Measurements from ENCODE around the gene DNAJC11. TPM values are rescaled to one million over a fixed set of nuclear protein-coding genes. Genes with fewer than 3 reads are reported as not detected.
A peak's percentile ranks its signal among the peaks of the same experiment; 100 is the strongest.

The DNAJC11 gene
- total RNA-seq, 4 donors from 2014 or later = 27.1 to 41.5 (median 34.7) TPM

GRCh38 chr1:6635161-6635909, 66.3 kb downstream of the DNAJC11 start:
- no peak for DNase-seq
- Histone ChIP-seq H3K9me3 (no peaks in the 10 kb centered on the region), H3K4me3 (no peak overlapping the region), H3K27ac (no peak overlapping the region), H3K4me1 (peaks cover 0 to 23% (median 7%) of the 10 kb centered on the region in 3 donors), H3K36me3 (peaks cover 22 to 100% (median 31%) of the 10 kb centered on the region in 3 donors), H3K27me3 (no peaks in the 10 kb centered on the region)
- WGBS, 2 donors = 88 to 90% methylated on average over 6 to 19 of the region's 20 CpGs
- no peak for TF ChIP-seq CTCF (IDR thresholded peaks at IDR 0.05)
- TF ChIP-seq POLR2A (IDR thresholded peaks at IDR 0.05) = no peak
- intact Hi-C loops (cut with DNase I) = no loop called here

- TF ChIP-seq POLR2A (IDR thresholded peaks at IDR 0.05) (no peak), CTCF (IDR thresholded peaks at IDR 0.05) (peak in 5 of 6 experiments; percentile 40 to 66 (median 45))
- intact Hi-C loops (cut with DNase I) = no loop called here
- WGBS, 2 donors = 75 to 76% methylated on average over 8 to 21 of the region's 29 CpGs
- H3K4me1 ChIP-seq = peaks cover 0 to 23% (median 7%) of the 10 kb centered on the region in 3 donors
- peak overlapping the region in 2 of 4 donors; percentile 9 to 25 for H3K27ac ChIP-seq
- H3K27me3 ChIP-seq = no peaks in the 10 kb centered on the region
- H3K36me3 ChIP-seq = peaks cover 27 to 100% (median 30%) of the 10 kb centered on the region in 3 donors
- H3K4me3 ChIP-seq = no peak overlapping the region
- no peaks in the 10 kb centered on the region for H3K9me3 ChIP-seq
- no peak for DNase-seq
Measured at GRCh38 chr1:6634371-6635052, 67.1 kb downstream of the DNAJC11 start.

- WGBS, 2 donors = 77% methylated on average over 13 of the region's 30 CpGs; no CpG with 5 or more reads in 1 of the 2 donors
- intact Hi-C loops (cut with DNase I) = no loop called here
- peaks cover 28 to 100% (median 29%) of the 10 kb centered on the region in 3 donors for H3K36me3 ChIP-seq
Measured at GRCh38 chr1:6632588-6633514, 68.8 kb downstream of the DNAJC11 start.

GRCh38 chr1:6631058-6631457, 70.6 kb downstream of the DNAJC11 start:
- Histone ChIP-seq H3K27me3 (no peaks in the 10 kb centered on the region), H3K27ac (no peak overlapping the region), H3K4me3 (no peak overlapping the region), H3K9me3 (no peaks in the 10 kb centered on the region), H3K36me3 (peaks cover 15 to 96% (median 22%) of the 10 kb centered on the region in 3 donors), H3K4me1 (peaks cover 7 to 29% (median 8%) of the 10 kb centered on the region in 3 donors)
- DNase-seq = no peak
- 98 to 100% methylated on average over 1 to 7 of the region's 8 CpGs for WGBS, 2 donors
- intact Hi-C loops (cut with DNase I) = no loop called here
- no peak for TF ChIP-seq POLR2A (IDR thresholded peaks at IDR 0.05)
- TF ChIP-seq CTCF (IDR thresholded peaks at IDR 0.05) = no peak

More at GRCh38 chr1:6632588-6633514, 68.8 kb downstream of the DNAJC11 start:
- Histone ChIP-seq H3K4me3 (no peak overlapping the region), H3K27me3 (no peaks in the 10 kb centered on the region), H3K4me1 (peaks cover 0 to 19% (median 5%) of the 10 kb centered on the region in 3 donors), H3K9me3 (no peaks in the 10 kb centered on the region), H3K27ac (no peak overlapping the region)
- no peak for DNase-seq
- TF ChIP-seq POLR2A (IDR thresholded peaks at IDR 0.05) (no peak), CTCF (IDR thresholded peaks at IDR 0.05) (no peak)
